Activated T-cell treated with anti-CD3 and anti-CD28 coated beads for 1 hour (primary cell): ENCODE measurements around the gene HSPA1L.

ENCODE experiments used
- DNase-seq: peaks from one replicate; pipeline ENCODE4 v3.0.0-alpha.2; 2020; ENCODE audit warnings: low read depth

The HSPA1L gene

GRCh38 chr6:31763619-31763940 lies 51.5 kb downstream of the HSPA1L start:
- DNase-seq: no peak

DNA sequence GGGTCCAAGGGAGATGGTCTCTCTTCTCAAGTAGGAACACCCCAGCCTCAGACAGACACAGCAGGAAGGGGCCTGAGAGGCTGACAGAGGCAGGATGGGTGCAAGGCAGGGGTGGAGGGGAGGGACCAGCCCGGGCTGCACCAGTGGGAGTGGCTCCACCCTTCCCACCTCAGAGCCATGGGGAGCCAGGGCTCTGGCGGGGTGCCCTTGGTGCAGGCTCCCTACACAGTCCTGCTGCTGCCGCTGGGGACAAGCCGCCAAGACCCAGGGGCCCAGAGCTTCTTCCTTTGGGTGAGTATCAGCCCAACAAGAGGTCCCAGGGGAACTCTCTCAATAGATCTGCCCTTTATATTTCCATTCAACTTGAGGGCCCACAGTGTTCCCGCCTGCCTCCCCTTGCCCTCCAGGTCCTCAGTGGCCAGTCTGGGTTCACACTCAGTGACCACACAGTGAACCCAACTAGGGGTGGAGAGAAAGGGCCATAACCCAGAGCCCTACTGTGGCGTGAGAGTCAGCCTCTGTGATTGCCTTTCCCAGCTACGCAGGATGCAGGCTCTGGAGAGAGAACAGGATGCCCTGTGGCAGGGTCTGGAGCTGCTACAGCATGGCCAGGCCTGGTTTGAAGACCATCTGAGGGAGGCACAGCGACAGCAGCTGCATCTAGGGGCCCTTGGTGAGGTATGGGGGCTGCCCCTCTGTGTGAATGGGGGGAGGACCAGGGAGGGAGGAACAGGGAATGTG lies 52.0 kb downstream of the HSPA1L start:
- no peak for DNase-seq

DNA sequence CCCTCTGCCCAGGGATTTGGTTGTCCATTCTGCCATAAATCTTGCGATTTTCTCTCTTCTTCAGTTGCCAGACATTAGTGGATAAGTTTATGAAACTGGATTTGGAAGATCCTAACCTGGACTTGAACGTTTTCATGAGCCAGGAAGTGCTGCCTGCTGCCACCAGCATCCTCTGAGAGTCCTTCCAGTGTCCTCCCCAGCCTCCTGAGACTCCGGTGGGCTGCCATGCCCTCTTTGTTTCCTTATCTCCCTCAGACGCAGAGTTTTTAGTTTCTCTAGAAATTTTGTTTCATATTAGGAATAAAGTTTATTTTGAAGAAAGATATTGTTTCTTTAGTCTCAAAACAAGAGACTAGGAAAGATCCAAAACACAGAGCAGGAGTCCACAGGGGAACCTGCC lies 52.7 kb downstream of the HSPA1L start, which contains the start of gene SAPCD1:
Gene SAPCD1, plus strand, starts transcription at position 301 of the 400 bp plus-strand sequence. CDS start 399 bp downstream, outside the sequence.
- DNase-seq: no peak

DNA sequence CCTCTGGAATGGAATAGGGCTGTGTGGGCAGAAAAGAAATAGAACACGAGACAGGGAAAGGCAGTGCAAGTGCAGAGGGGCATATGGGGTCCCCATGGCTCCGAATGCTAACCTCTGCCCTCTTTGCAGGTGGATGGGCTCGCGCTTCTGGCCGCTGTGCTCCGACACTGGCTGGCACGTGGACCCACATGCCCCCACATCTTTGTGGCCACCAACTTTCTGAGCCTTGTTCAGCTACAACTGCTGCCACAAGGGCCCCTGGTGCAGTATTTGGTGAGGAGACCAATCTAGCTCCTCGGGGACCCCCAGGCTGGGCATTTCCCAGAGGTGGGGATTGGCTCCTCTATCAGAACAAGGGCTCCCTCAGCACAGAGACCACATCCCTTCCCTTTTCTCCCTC lies 53.7 kb downstream of the HSPA1L start:
- no peak for DNase-seq

DNA sequence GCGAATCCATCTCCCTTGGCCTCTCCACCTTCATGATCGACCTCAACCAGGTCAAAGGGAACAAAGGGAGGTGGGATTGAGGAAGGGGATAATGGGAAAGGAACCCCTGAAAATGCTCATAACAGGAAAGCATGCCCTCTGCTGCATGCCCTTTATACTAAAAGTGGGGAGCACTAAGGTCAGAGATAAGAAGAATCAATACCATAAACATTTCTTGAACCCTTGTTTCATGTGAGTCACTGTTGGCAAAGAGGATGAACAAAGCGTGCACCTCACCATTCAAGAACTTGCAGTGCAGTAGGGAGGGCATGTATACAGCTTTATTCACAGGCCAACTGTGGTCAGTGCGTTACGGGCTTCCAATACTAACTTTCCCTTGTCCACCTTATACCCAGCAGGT lies 54.3 kb downstream of the HSPA1L start:
- no peak for DNase-seq
